HepG2 (cell line): ENCODE results near the gene MEX3A. TPM values are rescaled to one million over a fixed set of nuclear protein-coding genes. Genes with fewer than 3 reads are reported as not detected.
A peak's percentile ranks its signal among the peaks of the same experiment; 100 is the strongest.

ENCODE experiments used
- BRD4 ChIP-seq: sonication (generic); formaldehyde crosslinking; IDR thresholded peaks from 2 replicates; pipeline ENCODE4 v1.4.0; 2020; ENCODE audit warnings: missing genetic modification reagents
- BRF2 ChIP-seq: sonication (generic); formaldehyde crosslinking; IDR thresholded peaks from 2 replicates; pipeline ENCODE4 v1.8.1; 2022; ENCODE audit warnings: mild to moderate bottlenecking, missing genetic modification reagents
- CEBPG ChIP-seq: IDR thresholded peaks from 2 replicates; pipeline ENCODE4 v1.6.1; 2016
- FOXP1 ChIP-seq, 2 experiments: fragments of 450-650 bp in 1 of 2; IDR thresholded peaks; 2 replicates each; pipeline ENCODE4 v1.6.1; 2017 to 2018; ENCODE audit warnings: antibody characterized with exemption in 1 of 2
- JDP2 ChIP-seq: sonication (generic); formaldehyde crosslinking; IDR thresholded peaks from 2 replicates; pipeline ENCODE4 v1.8.1; 2022; ENCODE audit warnings: missing genetic modification reagents, borderline replicate concordance
- MBD4 ChIP-seq: IDR thresholded peaks from 2 replicates; pipeline ENCODE4 v1.6.1; 2012; ENCODE audit warnings: low read length, inconsistent platforms, borderline replicate concordance
- MEIS1 ChIP-seq: sonication (generic); formaldehyde crosslinking; IDR thresholded peaks from 2 replicates; pipeline ENCODE4 v1.9.0; 2021; ENCODE audit warnings: mild to moderate bottlenecking, missing genetic modification reagents, moderate library complexity, borderline replicate concordance
- NRL ChIP-seq: sonication (generic); formaldehyde crosslinking; IDR thresholded peaks from 2 replicates; pipeline ENCODE4 v1.5.0; 2020; ENCODE audit warnings: missing genetic modification reagents, mild to moderate bottlenecking, moderate library complexity, borderline replicate concordance
- ZBED4 ChIP-seq: sonication (generic); formaldehyde crosslinking; IDR thresholded peaks from 2 replicates; pipeline ENCODE4 v1.4.0; 2020; ENCODE audit warnings: missing genetic modification reagents, borderline replicate concordance
- ZEB1 ChIP-seq: IDR thresholded peaks from 2 replicates; pipeline ENCODE4 v1.6.1; 2012; ENCODE audit warnings: mild to moderate bottlenecking, low read depth, inconsistent platforms; ENCODE audit not compliant: insufficient replicate concordance
- ZMYM4 ChIP-seq: sonication (generic); formaldehyde crosslinking; IDR thresholded peaks from 2 replicates; pipeline ENCODE4 v1.8.1; 2023; ENCODE audit warnings: mild to moderate bottlenecking, missing genetic modification reagents
- ZNF142 ChIP-seq: sonication (generic); formaldehyde crosslinking; IDR thresholded peaks from 2 replicates; pipeline ENCODE4 v1.4.0; 2020; ENCODE audit warnings: missing genetic modification reagents
- ZNF234 ChIP-seq: sonication (generic); formaldehyde crosslinking; conservative IDR thresholded peaks from 2 replicates; pipeline ENCODE4 v1.5.1; 2020; ENCODE audit warnings: mild to moderate bottlenecking, missing genetic modification reagents
- ZNF264 ChIP-seq: sonication (generic); formaldehyde crosslinking; IDR thresholded peaks from 2 replicates; pipeline ENCODE4 v1.4.0; 2020; ENCODE audit warnings: missing genetic modification reagents
- ZNF317 ChIP-seq: sonication (generic); formaldehyde crosslinking; IDR thresholded peaks from 2 replicates; pipeline ENCODE4 v1.5.0; 2020; ENCODE audit warnings: mild to moderate bottlenecking, missing genetic modification reagents
- ZNF616 ChIP-seq: sonication (generic); formaldehyde crosslinking; IDR thresholded peaks from 2 replicates; pipeline ENCODE4 v1.5.0; 2020; ENCODE audit warnings: low read depth, mild to moderate bottlenecking, missing genetic modification reagents
- ZNF792 ChIP-seq: IDR thresholded peaks from 2 replicates; pipeline ENCODE4 v1.6.1; 2016
- polyA plus RNA-seq, 8 experiments: library from polyadenylated mRNA; depleted of rRNA in 3 of 8; stranded (reverse) in 7 of 8; unstranded in 1 of 8; fragments of >200 nt; fragmentation: Illumina TruSeq in 4 of 8; extraction: Trizol in 4 of 8; gene quantifications; 2 replicates each; pipeline versions ENCODE4 v1.2.1 to v1.2.3, GENCODE V29; 2011 to 2016; ENCODE audit warnings: low read depth in 4 of 8, missing spikeins in 1 of 8, mixed read lengths in 1 of 8; ENCODE audit not compliant: insufficient read depth in 1 of 8
- total RNA-seq, 5 experiments: library from RNA; depleted of rRNA; stranded (reverse); fragments of >200 nt; fragmentation: Illumina TruSeq; extraction: Trizol; gene quantifications; 2 replicates each; pipeline ENCODE4 v1.2.3, GENCODE V29; 2016; ENCODE audit warnings: low read depth in 1 of 5

MEX3A gene
- total and polyA plus RNA-seq, 2 of the 13 experiments (the other 11 are each of a cell fraction or from before 2014, with no cell fraction given): 7.6 to 9.1 TPM

- no peak for TF ChIP-seq ZNF142 (CRISPR knock-in tag)
- peak; percentile 85; the same call in 1 of the 2 replicates for TF ChIP-seq ZNF792 (CRISPR knock-in tag)
- no peak for TF ChIP-seq ZNF616 (CRISPR knock-in tag)
- TF ChIP-seq MEIS1 (CRISPR knock-in tag): peak; percentile 91; the same call in 1 of the 2 replicates
- TF ChIP-seq BRD4 (CRISPR knock-in tag): no peak; the same call in 1 of the 2 replicates
- TF ChIP-seq ZNF264 (CRISPR knock-in tag): no peak
- no peak for TF ChIP-seq NRL (CRISPR knock-in tag)
- TF ChIP-seq ZMYM4: no peak; the same call in none of the 2 replicates
- TF ChIP-seq ZBED4 (CRISPR knock-in tag): 0 out of 2 replicates have a peak, but pooled peaks have one; percentile 38
- TF ChIP-seq BRF2 (CRISPR knock-in tag): no peak
- no peak; the same call in 1 of the 2 replicates for TF ChIP-seq CEBPG (CRISPR knock-in tag)
- TF ChIP-seq FOXP1 (IDR thresholded peaks at IDR 0.05): no peak
- peak; percentile 20; the same call in 1 of the 2 replicates for TF ChIP-seq FOXP1 (CRISPR knock-in tag; IDR thresholded peaks at IDR 0.05)
- TF ChIP-seq ZNF317 (CRISPR knock-in tag): 0 out of 2 replicates have a peak, but pooled peaks have one; percentile 24
- TF ChIP-seq JDP2: no peak
- TF ChIP-seq MBD4: no peak
- no peak for TF ChIP-seq ZNF234 (CRISPR knock-in tag)
- TF ChIP-seq ZEB1: no peak
Observed at GRCh38 chr1:156129687-156130577, 47.7 kb upstream of the MEX3A start (continued).
